NCI-H524 treated with DMSO at 0.1 percent for 48 hours (cell line): ENCODE data around the gene NBPF1.
"Not testable (repeated sequence)": the region's sequence is repeated elsewhere in the genome, so short reads cannot be mapped to it uniquely, and the experiment has no call there.

Experiments
- DNase-seq: peaks from one replicate; lab custom pipeline; 2025; lab: John Stamatoyannopoulos, UW

The NBPF1 gene

DNA sequence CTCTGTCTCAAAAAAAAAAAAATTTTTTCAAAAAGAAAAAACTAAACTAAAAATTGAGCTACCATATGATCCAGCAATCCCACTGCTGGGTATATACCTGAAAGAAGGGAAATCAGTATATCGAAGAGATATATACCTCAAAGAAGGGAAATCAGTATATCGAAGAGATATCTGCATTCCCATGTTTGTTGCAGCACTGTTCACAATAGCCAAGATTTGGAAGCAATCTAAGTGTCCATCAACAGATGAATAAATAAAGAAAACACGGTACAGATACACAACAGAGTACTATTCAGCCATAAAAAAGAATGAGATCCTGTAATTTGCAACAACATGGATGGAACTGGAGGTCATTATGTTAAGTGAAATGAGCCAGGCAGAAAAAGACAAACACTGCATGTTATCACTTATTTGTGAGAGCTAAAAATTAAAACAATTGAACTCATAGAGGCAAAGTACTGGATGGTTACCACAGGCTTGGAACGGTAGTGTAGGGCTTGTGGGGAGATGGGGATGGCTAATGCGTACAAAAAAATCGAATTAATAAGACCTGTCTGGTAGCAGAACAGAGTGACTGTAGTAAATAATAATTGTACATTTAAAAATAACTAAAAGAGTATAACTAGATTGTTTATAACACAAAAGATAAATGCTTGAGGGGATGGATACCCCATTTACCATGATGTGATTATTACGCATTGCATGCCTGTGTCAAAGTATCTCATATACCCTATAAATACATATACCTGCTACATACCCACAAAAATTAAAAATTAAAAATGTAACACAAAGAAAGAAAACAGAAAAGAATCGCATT lies 28.0 kb upstream of the NBPF1 start:
- not testable (repeated sequence) for DNase-seq

DNA sequence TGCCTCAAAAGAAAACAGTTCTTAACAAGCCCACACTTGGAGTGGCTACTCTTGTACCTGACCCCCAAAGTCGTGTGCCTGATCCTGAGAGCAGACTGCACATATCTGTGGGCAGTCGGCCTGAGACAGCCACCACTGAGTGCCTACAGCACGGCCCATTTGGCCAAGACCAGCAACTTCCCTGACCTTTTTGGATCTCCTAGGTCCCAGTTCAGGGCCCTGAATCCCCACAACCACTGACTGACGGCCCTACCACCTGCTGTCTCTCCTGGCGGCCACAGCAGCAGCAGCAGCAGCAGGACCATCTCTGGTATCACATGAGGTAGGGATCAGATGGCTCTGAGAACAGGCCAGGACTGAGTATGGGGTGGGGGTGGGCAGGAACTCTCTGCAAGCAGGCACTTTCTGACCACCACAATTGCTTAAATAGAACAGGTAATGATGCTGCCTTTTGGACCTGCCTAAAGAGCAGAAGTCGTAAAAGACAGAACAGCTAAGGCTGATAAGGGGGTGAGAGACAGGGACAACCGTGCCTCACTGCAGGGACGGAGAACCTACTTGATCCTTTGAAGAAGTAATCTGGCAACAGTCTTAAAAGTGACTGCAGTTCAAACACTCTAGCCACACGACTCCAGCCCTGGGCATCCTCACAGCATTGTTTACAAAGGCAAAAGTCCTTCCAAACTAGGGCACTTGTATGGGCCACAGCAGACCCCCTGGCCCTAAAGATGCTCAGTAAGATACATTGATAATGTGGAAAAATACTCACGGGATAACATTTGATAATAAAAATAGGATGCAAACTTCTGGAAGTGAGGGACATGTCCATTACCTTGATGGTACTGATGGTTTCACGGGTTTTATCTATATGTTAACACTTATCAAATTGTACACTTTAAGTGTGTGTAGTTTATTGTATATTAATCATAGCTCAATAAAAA lies 26.0 kb upstream of the NBPF1 start:
- not testable (repeated sequence) for DNase-seq

DNA sequence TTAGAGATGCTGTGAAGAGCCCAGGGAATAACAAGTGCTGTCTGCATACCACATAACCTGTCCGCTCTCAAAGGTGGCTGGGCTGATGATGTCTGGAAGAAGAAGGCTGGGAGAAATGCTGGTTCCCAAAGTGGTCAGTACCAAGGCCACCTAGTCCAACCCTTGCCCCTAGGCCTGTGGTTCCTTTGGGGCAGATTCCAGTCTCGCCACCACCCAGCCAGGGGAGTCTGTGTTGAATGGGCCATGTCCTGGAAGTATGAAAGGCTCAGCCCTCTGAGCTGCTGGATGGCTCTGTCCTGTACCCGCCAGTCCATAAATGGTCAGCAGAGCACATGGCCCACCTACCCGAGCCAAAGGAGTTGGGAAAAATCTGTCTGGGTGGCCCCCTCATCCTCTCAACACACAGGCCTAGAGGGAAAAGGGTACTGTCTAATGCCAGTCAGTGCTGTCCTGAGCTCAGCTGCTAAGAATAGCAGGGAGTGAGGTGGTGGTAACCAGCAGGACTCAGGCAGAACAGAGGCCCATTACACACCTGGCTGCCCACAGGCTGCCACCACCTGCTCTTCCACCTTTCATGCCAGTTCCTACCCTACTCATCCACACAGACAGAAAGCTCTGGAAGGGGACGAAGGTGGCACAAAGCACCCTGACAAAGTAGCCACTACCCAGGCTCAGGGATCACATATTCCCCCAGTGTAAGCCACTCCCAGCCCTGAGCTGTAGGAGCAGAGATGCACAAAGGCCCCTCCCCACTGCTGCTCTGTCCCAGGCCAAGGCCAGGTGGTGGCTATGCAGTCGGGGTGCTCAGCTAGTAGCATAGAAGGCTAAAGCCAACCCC lies 24.8 kb upstream of the NBPF1 start:
- DNase-seq, result not testable (repeated sequence)

DNA sequence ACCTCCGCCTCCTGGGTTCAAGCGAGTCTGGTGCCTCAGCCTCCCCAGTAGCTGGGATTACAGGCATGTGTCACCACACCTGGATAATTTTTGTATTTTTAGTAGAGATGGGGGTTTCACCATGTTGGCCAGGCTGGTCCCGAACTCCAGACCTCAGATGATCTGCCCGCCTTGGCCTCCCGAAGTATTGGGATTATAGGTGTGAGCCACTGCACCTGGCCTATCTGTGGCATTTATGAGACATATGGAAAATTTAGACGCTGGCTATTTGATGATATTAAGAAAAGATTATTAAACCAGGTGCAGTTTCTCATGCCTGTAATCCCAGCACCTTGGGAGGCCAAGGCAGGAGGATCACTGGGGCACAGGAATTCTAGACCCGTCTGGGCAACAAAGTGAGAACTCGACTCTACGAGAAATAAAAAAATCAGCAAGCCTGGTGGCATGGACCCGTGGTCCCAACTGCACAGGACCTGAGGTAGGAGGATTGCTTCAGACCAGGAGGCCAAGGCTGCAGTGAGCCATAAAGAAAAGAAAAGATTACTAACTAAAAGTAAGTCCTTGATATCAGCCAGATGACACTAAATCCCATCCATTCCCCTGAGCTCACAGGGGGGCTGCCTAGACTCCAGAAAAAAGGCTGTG lies 23.3 kb upstream of the NBPF1 start:
- DNase-seq, result not testable (repeated sequence)

DNA sequence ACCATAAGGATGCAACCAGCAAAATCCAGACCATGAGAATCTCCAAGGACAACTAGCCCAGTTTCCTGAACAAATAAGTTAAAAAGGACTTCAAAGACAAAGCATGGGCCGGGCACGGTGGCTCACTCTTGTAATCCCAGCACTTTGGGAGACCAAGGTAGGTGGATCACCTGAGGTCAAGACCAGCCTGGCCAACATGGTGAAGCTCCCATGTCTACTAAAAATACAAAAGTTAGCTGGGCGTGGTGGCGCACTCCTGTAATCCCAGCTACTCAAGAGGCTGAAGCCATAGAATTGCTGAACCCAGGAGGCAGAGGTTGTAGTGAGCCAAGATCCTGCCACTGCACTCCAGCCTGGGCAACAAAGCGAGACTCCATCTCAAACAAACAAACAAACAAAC lies 22.6 kb upstream of the NBPF1 start:
- not testable (repeated sequence) for DNase-seq

DNA sequence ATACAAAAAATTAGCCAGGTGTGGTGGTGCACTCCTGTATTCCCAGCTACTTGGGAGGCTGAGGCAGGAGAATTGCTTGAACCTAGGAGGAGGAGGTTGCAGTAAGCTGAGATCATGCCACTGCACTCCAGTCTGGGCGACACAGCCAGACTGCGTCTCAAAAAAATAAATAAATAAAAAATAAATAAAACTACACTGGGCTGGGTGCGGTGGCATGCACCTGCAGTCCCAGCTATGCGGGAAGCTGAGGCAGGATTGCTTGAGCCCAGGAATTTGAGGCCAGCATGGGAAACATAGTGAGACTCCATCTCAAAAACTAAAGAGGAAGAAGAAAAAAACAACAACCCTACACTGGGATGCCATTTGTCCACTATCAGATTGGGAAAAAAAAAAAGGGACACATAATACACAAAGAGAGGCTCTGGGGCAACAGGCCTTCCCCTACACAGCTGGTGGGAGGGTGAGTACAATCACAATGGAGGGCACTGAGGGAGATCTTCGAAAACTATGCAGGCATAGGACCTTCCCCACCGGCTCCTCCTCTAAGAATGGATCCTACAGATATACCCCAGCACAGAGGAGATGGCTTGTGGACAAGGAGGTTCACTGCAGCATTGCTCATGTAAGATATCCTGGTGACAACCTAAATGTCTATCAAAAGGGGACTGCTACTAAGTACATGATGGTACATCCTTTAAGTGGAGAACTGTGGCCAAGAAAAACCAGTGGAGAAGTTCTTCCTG lies 20.3 kb upstream of the NBPF1 start:
- DNase-seq, result not testable (repeated sequence)

DNA sequence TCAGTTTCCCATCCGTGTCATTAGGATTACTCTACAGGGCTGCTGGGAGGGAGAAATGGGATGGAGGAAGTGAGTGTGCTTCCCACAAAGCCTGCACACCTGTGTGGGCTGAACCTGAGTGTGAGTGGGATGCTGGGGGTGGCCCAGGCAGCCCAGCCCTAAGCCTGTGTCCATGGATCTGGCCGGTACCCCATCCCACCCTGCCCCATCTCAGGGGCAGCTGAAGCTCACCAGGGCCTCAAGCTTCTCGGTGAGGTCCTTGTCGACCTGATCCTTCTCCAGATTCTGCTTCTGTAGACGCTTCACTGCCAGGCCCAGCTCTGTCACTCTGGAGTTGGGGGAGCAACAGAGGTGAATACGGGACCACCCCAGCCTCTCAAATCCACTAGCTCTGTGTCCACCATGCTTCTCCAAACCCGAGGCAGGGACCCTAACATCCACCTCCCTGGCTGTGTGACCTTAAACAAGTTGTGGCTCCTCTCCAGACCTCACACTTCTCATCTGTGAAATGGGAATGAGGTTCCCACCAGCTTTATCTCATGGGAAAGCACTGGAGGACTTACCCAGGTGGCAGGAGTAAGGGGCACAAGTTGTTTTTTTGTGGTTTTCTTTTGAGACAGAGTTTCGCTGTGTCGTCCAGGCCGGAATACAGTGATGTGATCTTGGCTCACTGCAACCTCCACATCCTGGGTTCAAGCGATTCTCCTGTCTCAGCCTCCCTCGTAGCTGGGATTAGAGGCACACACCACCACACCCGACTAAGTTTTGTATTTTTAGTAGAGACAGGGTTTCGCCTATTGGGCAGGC lies 18.9 kb upstream of the NBPF1 start:
- DNase-seq, result not testable (repeated sequence)

DNA sequence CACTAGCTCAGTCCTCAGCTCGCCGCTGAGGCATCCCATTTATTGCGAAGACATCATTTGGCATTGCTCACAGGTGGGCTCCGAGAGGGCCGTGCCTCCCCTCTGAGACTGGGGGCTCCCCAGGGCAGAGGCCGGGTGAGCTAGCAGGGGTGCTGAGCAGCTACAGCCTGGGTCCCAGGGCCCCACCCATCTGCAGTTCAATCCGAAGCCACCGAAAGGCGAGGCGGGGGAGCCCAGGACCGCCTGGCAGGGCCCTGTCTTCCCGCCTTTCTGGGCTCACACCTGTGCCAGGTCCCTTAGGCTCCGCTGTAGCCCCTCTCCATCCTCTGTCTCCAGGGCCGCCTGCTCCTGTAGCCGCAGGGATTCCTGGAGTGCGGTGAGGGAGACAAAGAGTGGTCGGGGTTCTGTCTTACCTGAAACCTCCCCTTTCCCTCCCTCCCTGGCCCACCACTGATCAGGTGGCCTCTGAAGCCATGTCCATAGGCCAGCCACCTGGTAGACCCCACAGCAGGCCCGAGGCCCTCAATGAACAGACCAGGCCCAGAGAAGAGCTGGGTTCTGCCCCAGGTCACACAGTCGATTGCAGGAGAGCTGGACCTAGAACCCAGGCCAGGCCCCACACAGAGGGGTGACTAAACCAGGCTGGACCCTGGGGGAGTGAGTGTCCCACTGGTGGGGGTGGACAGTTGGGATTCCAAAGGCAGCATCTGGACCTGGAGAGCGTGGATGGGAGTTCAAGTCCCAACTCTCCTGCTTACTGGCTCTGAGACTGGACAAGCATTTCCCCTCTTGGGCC lies 18.1 kb upstream of the NBPF1 start:
- DNase-seq, result no peak

DNA sequence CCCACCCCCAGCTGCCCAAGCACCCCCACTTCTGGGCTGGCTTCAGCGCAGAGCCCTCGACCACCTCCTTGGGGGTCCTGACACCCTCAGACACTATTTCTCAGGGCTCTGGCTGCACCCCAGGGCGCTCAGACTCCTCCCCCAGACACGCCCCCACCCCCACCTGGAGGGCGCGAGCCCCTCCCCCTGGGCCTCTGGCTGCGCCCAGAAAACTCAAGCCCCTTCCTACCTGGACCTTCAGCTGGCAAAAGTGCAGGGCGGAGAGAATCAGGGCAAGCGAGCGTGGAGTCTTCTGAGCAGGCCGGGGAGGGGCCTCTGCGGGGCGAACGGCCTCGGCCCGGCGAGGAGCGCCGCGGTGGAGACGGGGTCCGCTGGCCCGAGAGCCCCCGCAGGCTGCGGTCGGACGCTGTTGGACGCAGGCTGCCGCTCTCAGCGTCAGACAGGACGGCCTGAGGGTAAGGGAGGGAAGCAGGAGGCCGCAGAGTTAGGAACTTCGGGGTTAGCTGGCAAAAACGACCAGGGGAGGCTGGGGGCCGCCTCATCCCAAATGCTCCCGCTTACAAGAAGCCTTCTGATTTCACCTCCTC lies 17.4 kb upstream of the NBPF1 start:
- DNase-seq, result no peak

DNA sequence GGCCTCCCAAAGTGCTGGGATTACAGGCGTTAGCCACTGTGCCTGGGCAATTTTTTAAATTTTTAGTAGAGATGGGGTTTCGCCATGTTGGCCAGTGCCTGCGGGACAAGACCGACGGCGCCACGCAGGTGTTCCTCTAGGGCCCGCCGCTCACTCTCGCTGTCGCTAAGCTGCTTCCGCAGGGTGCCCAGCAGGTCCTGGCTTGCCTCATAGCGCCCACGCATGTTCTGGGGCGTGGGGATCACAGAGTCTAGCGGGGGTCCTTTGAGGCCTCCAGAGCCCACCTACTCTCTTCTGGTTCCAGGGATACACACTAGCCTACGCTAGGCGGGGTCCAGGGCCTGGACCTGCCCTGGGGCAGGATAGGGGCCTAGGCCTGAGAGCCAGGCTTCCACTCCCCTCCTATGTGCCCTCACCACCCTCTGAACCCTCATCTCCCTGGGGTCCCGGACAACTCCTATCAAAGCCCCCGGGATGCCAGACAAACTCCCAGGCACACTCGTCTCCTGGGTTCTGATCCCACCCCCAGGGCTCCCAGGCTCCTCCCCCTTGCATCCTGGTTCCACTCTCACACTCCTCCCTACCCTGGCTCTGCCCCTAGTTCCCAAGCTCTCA lies 16.7 kb upstream of the NBPF1 start:
- DNase-seq, result not testable (repeated sequence)

DNA sequence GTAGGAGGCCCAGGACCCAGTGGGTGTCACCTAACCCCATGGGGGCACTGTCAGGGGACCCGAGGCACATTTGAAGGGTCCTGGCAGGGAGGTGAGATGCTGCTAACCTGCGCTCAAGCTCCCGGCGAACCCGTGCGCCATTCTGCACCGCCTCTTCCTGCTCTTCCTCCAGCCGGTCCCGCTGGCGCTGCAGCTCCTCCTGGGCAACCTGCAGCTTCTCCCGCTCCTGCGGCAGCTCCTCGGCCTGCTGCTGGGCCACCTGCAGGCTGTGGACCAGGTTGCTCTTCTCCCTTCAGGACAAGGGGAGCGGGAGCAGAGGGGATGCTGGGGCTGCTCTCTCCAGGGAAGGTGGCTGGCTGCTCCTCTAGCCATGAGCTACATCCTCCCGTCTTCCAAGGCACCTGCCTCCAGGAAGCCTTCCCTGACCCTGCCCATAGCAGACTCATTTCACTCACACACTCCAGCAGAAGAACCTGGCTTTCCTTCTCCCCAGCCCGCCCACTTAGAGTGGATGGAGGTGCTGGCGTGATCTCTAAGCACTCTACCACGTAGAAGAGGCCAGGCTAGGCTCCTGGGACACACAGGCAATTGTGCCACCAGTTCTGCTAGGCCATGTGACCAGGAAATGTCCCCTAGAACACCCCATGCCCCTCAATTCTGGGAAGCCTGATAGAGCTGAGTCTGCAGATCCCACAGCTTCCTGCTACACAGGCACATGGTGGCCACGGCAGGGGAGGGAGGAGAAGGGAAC lies 15.2 kb upstream of the NBPF1 start:
- DNase-seq, result no peak

DNA sequence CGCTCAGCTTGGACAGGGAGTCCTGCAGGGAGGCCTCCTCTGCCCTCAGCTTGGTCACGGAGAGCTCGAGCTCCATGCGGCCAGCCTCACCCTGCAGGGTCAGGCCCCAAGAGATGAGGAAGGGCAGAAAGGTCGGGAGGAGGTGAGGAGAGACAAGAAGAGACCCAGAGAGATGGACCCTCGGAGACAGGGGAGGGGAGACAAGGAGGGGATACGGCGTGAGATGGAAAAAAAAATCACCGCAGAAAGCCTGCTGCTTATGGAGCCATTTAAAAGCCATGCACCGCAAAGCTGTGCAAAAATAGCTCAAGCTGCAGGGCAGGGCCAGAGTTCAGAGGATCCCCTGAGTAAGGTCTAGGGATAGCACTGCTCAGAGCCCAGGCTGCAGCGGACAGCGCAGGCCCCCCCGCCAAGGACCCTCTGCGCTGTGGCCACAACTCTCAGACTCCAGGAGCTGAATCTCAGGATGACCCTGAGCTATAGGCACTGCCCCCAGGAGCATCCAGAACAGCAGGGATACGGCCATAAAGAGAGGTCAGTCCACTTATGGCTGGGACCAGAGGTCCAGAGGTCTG lies 13.1 kb upstream of the NBPF1 start:
- not testable (repeated sequence) for DNase-seq

DNA sequence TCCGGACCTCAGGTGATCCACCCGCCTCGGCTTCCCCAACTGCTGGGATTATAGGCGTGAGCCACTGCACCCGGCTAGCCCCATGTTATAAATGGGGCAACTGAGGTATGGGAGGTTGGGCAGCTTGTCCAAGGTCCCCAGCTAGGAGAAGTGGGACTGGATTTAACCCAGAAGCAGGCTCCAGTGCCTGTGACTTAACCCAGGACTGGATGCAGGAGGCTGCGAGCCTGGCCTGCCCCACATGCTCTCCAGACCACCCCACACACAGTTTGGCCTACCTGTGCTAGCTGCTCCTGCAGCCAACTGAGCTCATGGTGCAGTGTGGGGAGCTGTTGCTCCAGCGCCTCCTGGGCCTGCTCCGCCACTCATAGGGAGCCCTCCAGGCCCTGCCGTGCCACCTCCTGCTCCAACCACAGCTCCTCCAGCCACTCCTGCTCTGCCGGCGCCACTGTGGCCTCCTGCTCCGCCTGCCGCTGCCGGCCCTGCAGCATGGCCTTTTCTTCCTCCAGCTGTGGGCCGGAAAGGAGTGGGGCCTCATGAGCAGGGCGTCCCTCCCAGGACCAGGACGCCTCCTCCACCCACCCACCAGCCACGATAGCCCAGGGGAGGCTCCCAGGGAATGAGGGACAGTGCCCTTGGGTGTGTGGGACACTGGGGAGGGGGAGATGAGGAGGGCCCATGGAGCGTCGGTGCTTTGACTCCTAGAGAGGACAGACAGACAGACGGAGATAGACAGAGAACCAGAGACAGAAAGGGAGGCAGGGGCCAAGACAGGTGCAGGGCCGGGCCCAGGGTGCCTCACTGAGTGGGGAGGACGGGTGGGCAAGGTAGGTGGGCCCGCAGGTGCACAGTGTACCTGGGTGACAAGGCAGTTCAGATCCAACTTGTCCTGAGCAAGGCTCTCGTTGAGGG lies 12.4 kb upstream of the NBPF1 start:
- no peak for DNase-seq

DNA sequence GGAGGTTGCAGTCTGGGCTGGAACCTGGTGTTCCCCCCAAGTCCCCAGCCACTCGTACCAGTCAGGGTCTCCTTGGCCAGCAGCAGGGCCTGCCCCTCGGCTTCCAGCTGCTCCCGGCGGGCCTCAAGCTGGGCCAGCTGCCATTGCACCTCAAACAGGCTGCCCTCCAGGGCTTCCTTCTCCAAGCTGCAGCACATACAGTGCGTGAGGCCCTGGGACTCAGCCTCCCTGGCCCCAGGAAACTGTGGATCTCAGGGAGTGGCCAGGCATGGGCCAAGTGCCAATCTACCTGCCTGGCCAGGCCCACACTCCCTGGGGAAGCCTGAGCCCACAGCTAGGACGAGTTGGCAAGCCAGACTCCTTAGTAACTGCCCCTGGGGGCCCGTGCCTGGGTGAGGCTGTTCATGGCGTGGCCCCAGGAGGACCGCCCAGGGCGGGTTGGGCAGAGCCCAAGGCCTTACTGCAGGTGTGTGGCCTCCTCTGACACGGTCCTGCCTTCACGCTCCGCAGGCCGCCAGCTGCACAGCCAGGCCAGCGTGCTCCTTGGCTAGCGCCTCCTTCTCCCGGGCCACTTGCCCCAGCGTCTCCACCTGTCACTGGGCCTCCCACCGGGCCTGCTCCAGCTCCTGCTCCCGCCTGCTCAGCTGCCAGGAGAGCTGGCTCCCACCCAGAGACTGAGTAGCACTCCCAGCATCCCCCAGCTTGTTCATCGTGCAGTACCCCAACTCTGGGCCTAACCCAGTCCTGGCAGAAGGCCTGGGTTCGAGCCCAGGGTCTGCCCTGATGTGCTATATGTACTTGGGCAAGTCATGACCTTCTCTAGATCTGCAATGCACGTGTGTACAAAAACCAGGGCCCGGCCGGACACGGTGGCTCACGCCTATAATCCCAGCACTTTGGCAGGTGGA lies 10.7 kb upstream of the NBPF1 start:
- not testable (repeated sequence) for DNase-seq

DNA sequence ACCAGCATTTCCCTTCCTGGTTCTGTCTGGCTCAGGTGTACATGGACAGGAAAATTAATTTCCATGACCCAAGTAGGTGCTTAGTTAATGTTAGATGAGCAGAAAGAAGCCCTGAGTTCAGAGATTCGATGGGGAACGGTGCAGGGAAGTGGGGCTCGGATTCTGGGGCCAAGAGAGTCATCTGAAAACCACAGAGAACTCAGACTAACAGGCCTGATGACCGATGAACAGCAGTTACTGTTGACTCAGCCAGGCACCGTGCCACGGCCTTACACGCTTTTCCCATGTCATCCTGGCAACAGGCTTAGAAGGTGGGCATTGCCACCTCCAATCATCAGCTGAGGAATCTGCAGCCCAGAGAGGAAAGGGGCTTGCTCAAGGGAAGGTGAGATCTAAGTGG lies 10.0 kb upstream of the NBPF1 start:
- DNase-seq, result not testable (repeated sequence)
